ENCODE data around the gene ZNF592. TPM values are rescaled to one million over a fixed set of nuclear protein-coding genes. Genes with fewer than 3 reads are reported as not detected.

The ZNF592 gene
- 4.8 and 8.1 TPM in 2 replicates for total RNA-seq

GRCh38 chr15:84748274-84749110 is at the start of gene ZNF592:
ZNF592 (plus strand) TSS chr15:84748592; CDS start chr15:84782676, 34,084 bp downstream.

GRCh38 chr15:84716036-84716732 is 32.2 kb upstream of the ZNF592 start, which contains the start of gene SEC11A:
SEC11A (minus strand) TSS chr15:84716139; CDS start chr15:84716075, 64 bp downstream.

GRCh38 chr15:84816694-84817465 is 68.5 kb downstream of the ZNF592 start, which contains the start of gene ALPK3:
ALPK3 (plus strand) TSS chr15:84817356; CDS start chr15:84817453, 97 bp downstream.

Other genes starting within 250 kb of the ZNF592 start
- gene ZSCAN2, start 147.6 kb upstream of the ZNF592 start, total RNA-seq = 10.1 and 12.5 TPM in 2 replicates
- gene WDR73, start 94.3 kb upstream of the ZNF592 start, total RNA-seq = 22.2 and 28.5 TPM in 2 replicates
- gene NMB, start 90.4 kb upstream of the ZNF592 start, total RNA-seq = 2.1 and 3.3 TPM in 2 replicates
- 207 and 347 TPM in 2 replicates for gene SEC11A, start 32.5 kb upstream of the ZNF592 start, total RNA-seq
- 0.89 and 9.8 TPM in 2 replicates for gene ALPK3, start 68.8 kb downstream of the ZNF592 start, total RNA-seq
- gene SLC28A1, start 136.1 kb downstream of the ZNF592 start, total RNA-seq = not detected in 2 replicates
- 29.2 and 31.2 TPM in 2 replicates for gene PDE8A, start 233.3 kb downstream of the ZNF592 start, total RNA-seq

Data from smooth muscle cell of the umbilical artery (primary cell).